ENCODE results near the gene MTHFD1L. TPM values are rescaled to one million over a fixed set of nuclear protein-coding genes. Genes with fewer than 3 reads are reported as not detected.
A peak's percentile ranks its signal among the peaks of the same experiment; 100 is the strongest.

The MTHFD1L gene
- total RNA-seq, 1 donor from 2014 or later = 3.1 TPM

GRCh38 chr6:151067684-151068596 is 202.4 kb downstream of the MTHFD1L start:
- no peak overlapping the region for H3K4me3 ChIP-seq
- DNase-seq = peak; percentile 69
- no peaks in the 10 kb centered on the region for H3K27me3 ChIP-seq (ENCODE audit: low read depth)
- peaks cover 37% of the 10 kb centered on the region for H3K4me1 ChIP-seq
- H3K9me3 ChIP-seq (replicated peaks) = no peaks in the 10 kb centered on the region
- no peak for TF ChIP-seq CTCF (IDR thresholded peaks at IDR 0.05; ENCODE audit: borderline replicate concordance)
- H3K27ac ChIP-seq (replicated peaks) = peak overlapping the region; percentile 85
- no peaks in the 10 kb centered on the region for H3K36me3 ChIP-seq
- intact Hi-C loops (cut with micrococcal nuclease) = no loop called here

GRCh38 chr6:151068761-151069312 is 203.3 kb downstream of the MTHFD1L start:
- intact Hi-C loops (cut with micrococcal nuclease) = no loop called here
- peak overlapping the region; percentile 85 for H3K27ac ChIP-seq (replicated peaks)
- TF ChIP-seq CTCF (IDR thresholded peaks at IDR 0.05; ENCODE audit: borderline replicate concordance) = no peak
- H3K9me3 ChIP-seq (replicated peaks) = peaks cover under 1% of the 10 kb centered on the region
- no peak overlapping the region for H3K4me3 ChIP-seq
- no peak for DNase-seq
- H3K36me3 ChIP-seq = no peaks in the 10 kb centered on the region
- peaks cover 37% of the 10 kb centered on the region for H3K4me1 ChIP-seq
- no peaks in the 10 kb centered on the region for H3K27me3 ChIP-seq (ENCODE audit: low read depth)

- Histone ChIP-seq H3K36me3 (no peaks in the 10 kb centered on the region), H3K4me1 (peaks cover 32% of the 10 kb centered on the region), H3K27me3 (ENCODE audit: low read depth) (no peaks in the 10 kb centered on the region), H3K4me3 (no peak overlapping the region), H3K9me3 (replicated peaks) (peaks cover 8% of the 10 kb centered on the region), H3K27ac (replicated peaks) (peak overlapping the region; percentile 85)
- TF ChIP-seq CTCF (IDR thresholded peaks at IDR 0.05; ENCODE audit: borderline replicate concordance) = no peak
- intact Hi-C loops (cut with micrococcal nuclease) = no loop called here
- DNase-seq = no peak
Measured at GRCh38 chr6:151069641-151070040, 204.1 kb downstream of the MTHFD1L start.

- no peaks in the 10 kb centered on the region for H3K27me3 ChIP-seq (ENCODE audit: low read depth)
- peak overlapping the region; percentile 41 for H3K4me3 ChIP-seq
- H3K36me3 ChIP-seq = no peaks in the 10 kb centered on the region
- peaks cover 32% of the 10 kb centered on the region for H3K4me1 ChIP-seq
- H3K27ac ChIP-seq (replicated peaks) = peak overlapping the region; percentile 65
- DNase-seq = no peak
- TF ChIP-seq CTCF (IDR thresholded peaks at IDR 0.05; ENCODE audit: borderline replicate concordance) = no peak
- peaks cover 18% of the 10 kb centered on the region for H3K9me3 ChIP-seq (replicated peaks)
- intact Hi-C loops (cut with micrococcal nuclease) = no loop called here
Measured at GRCh38 chr6:151070631-151071051, 205.1 kb downstream of the MTHFD1L start.

- Histone ChIP-seq H3K36me3 (no peaks in the 10 kb centered on the region), H3K27me3 (ENCODE audit: low read depth) (no peaks in the 10 kb centered on the region), H3K4me1 (peaks cover 32% of the 10 kb centered on the region), H3K4me3 (peak overlapping the region; percentile 41), H3K9me3 (replicated peaks) (peaks cover 20% of the 10 kb centered on the region), H3K27ac (replicated peaks) (peak overlapping the region; percentile 65)
- intact Hi-C loops (cut with micrococcal nuclease) = no loop called here
- no peak for TF ChIP-seq CTCF (IDR thresholded peaks at IDR 0.05; ENCODE audit: borderline replicate concordance)
- DNase-seq = peak; percentile 50
Measured at GRCh38 chr6:151071295-151071694, 205.8 kb downstream of the MTHFD1L start.
